Fibroblast of gingiva (primary cell): ENCODE data around the gene NPAS3.

Source experiments
- DNase-seq: peaks from one replicate; pipeline ENCODE4 v3.0.0-alpha.2; 2011; ENCODE audit warnings: low read depth

Gene NPAS3

DNA sequence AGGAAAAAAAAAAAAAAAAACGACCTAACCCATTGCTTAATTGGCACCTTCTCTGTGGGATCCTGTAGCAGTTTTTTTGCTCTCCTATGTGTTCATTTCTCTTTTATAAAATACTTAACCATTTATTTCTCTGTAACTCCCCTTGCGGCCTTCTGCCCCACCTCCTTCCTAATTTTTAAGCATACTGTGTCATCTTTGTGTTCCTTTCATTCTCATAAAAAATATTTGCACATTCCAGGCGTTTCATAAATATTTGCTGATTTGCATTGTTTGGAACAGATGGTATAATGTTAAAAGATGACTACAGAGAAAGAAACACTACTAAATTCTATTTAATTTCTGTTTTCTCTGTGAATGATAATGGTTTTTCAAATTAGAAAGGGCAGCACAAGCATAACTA lies 77.9 kb downstream of the NPAS3 start:
- peak; percentile 3 for DNase-seq

- no peak for DNase-seq
These were observed 78.3 kb downstream of the NPAS3 start for GRCh38 chr14:33017016-33017415.

GRCh38 chr14:33019346-33019745 lies 80.7 kb downstream of the NPAS3 start:
- DNase-seq = no peak

DNA sequence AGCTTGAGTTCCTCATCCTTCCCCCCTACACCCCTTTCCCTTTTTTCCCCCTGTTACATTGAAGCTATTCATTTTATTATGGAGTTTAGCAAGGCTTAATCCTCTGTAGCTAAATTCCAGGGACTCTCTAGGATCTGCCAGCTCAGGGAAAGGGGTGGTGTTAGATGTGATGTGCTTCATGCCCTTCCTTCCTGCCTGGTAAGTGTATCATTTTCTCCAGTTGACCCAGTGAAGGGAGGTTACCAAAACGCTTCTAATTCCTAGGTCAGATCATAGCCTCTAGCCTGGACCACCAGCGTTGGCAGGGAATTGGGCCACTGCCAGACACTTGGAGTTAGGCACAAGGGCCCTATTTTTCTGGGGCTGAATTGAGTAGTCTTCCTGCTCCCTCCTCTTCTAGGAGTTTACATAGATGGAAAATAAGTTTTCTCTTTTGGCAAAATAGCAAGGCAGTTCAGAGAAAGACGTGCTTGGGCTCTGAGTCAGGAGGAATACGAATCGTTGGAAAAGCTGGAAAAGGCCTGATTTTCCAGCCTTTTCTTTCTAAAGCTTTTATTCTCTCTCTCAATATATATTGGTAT lies 88.3 kb downstream of the NPAS3 start:
- DNase-seq = peak; percentile 2

- DNase-seq = no peak
These were observed 90.8 kb downstream of the NPAS3 start for GRCh38 chr14:33029511-33029910.

- no peak for DNase-seq
These were observed 91.7 kb downstream of the NPAS3 start for GRCh38 chr14:33030386-33030785.

DNA sequence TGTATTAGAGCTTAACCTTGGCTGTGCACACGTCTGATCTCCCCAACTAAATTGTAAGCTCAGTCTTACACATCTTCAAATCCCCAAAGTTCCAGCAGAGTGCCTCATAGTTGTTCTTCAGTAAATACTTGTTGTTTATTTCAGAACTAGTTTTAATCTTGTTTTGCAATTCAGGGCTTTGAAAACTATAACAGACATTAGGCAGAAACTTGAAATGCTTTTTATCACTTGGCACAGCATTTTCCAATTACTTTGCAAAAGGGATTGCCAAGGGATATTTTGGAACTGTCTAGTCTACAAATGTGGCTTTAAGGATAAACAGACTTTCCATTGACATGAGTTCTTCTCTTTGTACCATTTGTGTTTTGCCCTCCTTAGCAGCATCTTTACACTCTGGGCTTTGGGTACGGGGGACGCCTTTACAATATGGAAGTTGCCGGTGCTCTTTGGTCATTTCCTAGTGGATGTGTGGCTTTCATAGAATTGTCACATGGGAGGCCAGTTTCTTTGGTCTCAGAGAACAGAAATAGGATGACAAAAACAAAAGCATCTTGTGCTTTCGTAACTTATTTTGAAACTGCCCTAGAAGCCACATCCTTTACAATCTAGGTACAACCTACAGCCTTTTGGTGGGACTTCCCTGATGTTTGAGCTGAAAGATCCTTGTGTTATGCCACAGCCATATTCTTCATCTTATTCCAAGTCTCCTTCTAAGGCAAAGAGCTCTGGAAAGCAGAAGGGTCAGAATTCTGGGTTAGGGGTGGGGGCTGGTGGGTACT lies 96.9 kb downstream of the NPAS3 start:
- DNase-seq = no peak

- no peak for DNase-seq
These were observed 100.6 kb downstream of the NPAS3 start for GRCh38 chr14:33039311-33039710.

GRCh38 chr14:33040372-33041140 lies 101.9 kb downstream of the NPAS3 start:
- DNase-seq = no peak

DNA sequence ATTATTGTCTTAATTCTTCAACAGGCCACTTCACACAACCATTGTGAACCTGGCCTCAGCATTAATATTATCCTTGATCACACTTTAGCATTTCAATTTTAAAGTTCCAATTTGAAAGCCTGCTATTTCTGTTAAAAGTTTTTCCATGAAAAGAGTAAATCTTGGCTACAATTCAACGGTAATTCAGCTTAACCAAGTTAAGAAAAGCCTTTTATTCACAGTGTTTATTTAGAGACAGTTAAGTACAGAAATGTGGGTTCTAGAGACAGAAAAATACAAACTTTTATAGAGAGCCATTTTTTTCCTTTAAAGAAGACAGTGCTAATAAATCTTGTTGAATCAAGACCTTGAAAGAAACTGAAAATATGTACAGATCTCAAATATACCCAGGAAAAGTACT lies 103.9 kb downstream of the NPAS3 start:
- DNase-seq = no peak

GRCh38 chr14:33045760-33046159 lies 107.1 kb downstream of the NPAS3 start:
- no peak for DNase-seq

- no peak for DNase-seq
These were observed 114.3 kb downstream of the NPAS3 start for GRCh38 chr14:33052943-33053342.

DNA sequence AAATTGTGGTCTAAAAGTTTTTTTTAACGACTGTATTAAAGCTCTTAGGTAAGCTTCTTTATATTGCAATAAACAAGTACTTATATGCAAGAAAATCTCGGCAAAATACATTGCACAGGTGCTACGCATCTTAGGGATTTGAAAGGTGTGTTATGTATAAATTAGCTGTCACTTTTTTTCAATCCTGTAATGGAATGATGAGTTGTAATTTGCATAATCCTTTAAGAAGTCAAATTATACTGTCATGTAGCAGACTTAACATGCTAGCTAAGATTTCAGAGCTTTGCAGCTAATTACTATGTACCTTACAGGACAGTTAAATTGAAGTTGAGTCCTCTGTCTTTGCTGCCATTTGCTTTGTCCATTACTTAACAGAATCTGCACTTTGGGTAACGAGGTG lies 117.5 kb downstream of the NPAS3 start:
- no peak for DNase-seq

DNA sequence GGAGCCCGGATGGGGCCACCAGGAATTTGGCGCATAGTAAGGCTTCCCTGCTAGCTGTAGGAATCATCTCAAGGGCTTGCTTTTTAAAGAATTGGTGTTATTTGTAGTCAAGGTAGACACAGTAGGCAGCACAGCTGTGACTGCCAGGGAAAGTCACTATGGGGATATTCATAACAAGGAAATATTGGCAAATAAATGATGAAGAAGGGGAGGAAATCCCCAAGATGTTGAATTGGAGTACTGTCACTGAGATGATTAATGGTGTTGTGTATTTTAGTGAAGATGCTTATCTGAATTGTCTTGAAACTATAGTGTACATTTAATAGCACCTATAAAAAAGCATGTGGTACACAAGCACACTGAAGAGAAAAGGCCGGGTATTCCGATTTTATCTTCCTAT lies 118.9 kb downstream of the NPAS3 start:
- no peak for DNase-seq

- DNase-seq = no peak
These were observed 123.1 kb downstream of the NPAS3 start for GRCh38 chr14:33061667-33062325.

DNA sequence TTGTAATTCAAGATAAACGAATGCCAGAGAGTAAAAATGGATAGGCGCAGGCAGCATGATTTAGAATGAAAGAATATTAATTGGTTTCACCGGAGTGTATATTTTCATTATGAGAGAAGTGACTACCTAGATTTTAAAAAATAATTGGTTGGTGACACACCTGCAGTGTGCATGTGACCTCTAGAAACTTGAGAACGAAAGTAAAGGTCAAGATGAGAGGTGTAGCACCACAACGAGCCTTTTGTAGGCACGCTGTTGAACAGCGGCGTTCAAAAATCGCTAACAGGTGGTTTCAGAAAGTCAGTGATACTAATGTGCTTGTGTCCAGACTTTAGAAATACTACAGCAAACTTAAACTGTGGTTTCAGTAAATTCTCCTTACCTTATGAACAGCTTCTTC lies 123.8 kb downstream of the NPAS3 start:
- no peak for DNase-seq

DNA sequence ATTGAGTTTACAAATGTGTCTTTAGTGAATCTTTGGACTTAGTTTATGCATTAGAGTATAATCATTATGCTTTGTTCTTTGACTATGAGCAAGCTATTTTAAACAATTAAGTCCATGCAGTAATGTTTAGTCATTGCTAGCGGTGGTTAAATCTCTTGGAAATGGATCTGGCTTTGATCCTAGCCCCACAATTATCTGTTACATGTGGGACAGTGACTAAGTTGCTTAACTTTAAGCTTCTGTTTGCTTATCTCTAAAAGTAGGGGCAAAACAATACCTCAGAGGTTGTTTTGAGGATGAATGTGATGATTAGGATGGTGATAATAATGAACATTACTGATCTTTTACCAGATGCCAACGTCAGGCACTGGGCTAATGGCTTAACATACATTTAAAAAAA lies 124.2 kb downstream of the NPAS3 start:
- DNase-seq = no peak

DNA sequence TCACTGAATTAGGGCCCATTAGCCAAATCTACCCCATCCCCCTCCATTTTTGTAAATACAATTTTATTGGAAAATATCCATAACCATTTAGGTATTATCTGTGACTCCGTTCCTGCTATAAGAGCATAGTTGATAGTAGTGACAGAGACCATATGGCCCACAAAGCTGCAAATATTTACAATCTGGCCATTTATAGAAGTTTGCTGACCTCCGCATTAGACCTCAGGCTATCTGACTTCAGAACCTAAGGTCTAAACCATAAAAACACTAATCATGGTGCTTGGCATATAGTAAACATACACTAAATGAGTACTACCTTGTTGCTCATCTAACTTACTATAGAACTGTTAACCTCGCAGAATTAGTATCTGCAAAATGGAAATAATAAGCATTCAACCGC lies 124.8 kb downstream of the NPAS3 start:
- no peak for DNase-seq

GRCh38 chr14:33065634-33066033 lies 127.0 kb downstream of the NPAS3 start:
- no peak for DNase-seq

- no peak for DNase-seq
These were observed 129.4 kb downstream of the NPAS3 start for GRCh38 chr14:33068040-33068439.

DNA sequence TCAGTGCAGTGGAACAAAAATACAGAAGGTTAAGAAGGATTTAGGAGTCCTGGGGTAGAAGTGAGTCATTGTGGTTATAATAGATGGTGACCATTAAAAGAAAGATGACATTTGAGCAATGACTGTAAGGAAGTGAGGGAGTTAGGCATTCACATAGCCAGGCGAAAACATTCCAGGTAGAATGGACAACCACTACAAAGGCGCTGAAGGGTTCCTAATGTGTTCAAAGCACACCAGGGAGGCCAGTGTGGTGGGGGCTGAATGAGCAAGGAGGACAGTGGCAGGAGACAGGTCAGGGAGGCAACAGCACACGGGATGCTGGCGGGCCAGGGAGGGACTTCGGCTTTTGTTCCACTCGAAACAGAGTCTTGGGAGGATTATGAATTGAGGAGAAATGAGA lies 129.9 kb downstream of the NPAS3 start:
- DNase-seq = no peak

- no peak for DNase-seq
These were observed 131.8 kb downstream of the NPAS3 start for GRCh38 chr14:33070475-33070874.

DNA sequence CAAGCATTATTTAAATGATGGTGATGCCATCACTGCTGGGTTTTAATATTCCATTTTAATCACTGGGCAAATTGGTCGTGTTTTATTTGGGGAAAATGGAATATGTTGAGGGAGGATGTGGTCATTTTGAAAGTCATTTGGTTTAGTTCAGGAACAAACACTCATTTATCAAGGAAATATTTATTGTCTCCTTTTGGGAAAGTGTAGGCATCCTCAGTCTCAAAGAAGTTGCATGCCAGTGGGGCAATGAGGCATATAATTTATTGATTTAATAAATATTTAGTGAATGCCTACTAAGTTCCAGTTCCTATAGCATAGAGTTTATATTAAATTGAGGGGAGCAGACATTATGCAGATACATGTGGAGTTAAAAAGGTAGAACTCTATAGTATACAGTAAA lies 134.3 kb downstream of the NPAS3 start:
- DNase-seq = no peak
